Measurements from ENCODE around the gene FGD5. TPM values are rescaled to one million over a fixed set of nuclear protein-coding genes. Genes with fewer than 3 reads are reported as not detected.

FGD5 gene
- total RNA-seq, 1 donor from 2014 or later = 3.2 TPM

DNA sequence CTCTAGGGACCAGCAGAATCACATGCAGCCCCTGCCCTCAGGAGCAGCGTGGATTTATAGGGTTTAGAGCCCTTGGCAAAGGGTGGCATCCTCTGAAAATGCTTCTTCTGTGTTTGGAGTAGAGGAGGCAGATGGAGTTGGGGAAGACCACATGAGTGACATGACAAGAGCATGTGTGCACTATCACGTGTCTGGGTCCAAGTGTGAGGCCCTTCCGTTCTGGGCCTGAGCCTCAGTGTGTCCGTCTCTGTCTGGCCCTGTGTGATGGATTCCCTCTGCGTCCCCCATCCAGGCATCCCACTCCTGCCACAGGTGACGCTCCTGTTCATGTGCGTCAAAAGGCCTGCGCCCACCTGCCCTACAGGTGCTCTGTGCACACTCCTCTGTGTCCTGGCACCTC lies 30.1 kb downstream of the FGD5 start:
- no peaks in the 10 kb centered on the region for H3K36me3 Mint-ChIP-seq
- H3K27me3 Mint-ChIP-seq (ENCODE audit: low read depth) = peaks cover 39% of the 10 kb centered on the region
- TF ChIP-seq, protein P1, sequence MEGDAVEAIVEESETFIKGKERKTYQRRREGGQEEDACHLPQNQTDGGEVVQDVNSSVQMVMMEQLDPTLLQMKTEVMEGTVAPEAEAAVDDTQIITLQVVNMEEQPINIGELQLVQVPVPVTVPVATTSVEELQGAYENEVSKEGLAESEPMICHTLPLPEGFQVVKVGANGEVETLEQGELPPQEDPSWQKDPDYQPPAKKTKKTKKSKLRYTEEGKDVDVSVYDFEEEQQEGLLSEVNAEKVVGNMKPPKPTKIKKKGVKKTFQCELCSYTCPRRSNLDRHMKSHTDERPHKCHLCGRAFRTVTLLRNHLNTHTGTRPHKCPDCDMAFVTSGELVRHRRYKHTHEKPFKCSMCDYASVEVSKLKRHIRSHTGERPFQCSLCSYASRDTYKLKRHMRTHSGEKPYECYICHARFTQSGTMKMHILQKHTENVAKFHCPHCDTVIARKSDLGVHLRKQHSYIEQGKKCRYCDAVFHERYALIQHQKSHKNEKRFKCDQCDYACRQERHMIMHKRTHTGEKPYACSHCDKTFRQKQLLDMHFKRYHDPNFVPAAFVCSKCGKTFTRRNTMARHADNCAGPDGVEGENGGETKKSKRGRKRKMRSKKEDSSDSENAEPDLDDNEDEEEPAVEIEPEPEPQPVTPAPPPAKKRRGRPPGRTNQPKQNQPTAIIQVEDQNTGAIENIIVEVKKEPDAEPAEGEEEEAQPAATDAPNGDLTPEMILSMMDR (IDR thresholded peaks at IDR 0.05; ENCODE audit: unreplicated experiment) = no peak
- DNase-seq (ENCODE audit: low spot score in 2 of 2, unreplicated experiment in 2 of 2) = no peak
- H3K9me3 Mint-ChIP-seq = peaks cover 6% of the 10 kb centered on the region
- H3K4me3 Mint-ChIP-seq = no peak overlapping the region
- H3K4me1 Mint-ChIP-seq = peaks cover 24% of the 10 kb centered on the region
- H3K27ac Mint-ChIP-seq = no peak overlapping the region

DNA sequence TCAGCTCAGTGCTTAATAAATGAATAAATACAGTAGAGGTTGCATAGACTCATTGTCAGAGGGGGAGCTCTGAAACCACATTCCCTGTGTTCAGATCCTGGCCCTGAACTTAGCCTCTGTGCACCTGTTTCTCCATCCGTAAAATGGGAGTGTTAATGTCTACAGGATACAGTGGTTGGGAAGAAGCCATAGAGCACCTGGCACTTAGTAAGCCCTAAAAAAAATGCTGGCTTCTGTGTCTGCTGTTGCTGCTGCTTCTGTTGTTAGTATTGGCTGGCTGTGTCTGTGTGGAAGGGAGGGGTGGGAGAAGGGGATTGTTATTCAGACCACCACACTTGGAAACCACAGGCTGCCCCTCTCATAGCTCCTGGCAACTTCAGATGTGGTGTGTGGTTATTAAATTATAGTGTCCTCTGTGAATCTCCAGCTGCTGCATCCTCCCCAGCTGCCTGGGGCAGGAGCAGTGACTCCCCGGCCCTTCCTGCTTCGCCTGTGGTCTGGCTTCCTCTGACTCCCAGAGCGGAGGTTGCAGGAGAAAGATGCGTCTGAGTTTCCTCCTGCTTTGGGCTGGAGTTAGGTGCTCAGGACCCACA lies 31.0 kb downstream of the FGD5 start:
- Mint-ChIP-seq H3K9me3 (peaks cover 6% of the 10 kb centered on the region), H3K27ac (no peak overlapping the region), H3K36me3 (no peaks in the 10 kb centered on the region), H3K4me3 (no peak overlapping the region), H3K27me3 (ENCODE audit: low read depth) (peaks cover 36% of the 10 kb centered on the region), H3K4me1 (peaks cover 24% of the 10 kb centered on the region)
- TF ChIP-seq, protein P1 (IDR thresholded peaks at IDR 0.05; ENCODE audit: unreplicated experiment) = no peak
- DNase-seq (ENCODE audit: low spot score in 2 of 2, unreplicated experiment in 2 of 2) = no peak

DNA sequence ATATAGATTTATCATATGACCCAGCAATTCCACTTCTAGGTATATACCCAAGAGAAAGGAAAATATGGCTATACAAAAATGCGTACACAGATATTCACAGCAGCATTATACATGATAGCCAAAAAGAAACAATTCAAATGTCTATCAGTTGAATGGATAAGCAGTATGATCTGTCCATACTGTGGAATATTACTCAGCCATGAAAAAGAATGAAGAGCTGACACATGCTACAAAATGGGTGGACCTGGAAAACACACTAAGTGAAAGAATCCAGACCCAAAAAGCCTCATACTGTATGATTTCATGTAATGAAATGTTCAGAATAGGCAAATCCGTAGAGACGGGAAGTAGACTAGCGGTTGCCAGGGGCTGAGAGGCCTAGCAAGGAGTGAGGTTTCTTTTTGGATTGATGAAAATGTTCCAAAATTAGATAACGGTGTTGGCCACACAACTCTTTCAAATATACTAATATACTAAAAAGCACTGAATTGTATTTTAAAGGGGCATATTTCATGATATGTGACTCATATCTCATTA lies 33.4 kb downstream of the FGD5 start:
- Mint-ChIP-seq H3K27ac (no peak overlapping the region), H3K4me1 (peaks cover 8% of the 10 kb centered on the region), H3K27me3 (ENCODE audit: low read depth) (peaks cover 31% of the 10 kb centered on the region), H3K9me3 (peaks cover 27% of the 10 kb centered on the region), H3K4me3 (no peak overlapping the region), H3K36me3 (no peaks in the 10 kb centered on the region)
- no peak for DNase-seq (ENCODE audit: low spot score in 2 of 2, unreplicated experiment in 2 of 2)
- TF ChIP-seq, protein P1 (IDR thresholded peaks at IDR 0.05; ENCODE audit: unreplicated experiment) = no peak

DNA sequence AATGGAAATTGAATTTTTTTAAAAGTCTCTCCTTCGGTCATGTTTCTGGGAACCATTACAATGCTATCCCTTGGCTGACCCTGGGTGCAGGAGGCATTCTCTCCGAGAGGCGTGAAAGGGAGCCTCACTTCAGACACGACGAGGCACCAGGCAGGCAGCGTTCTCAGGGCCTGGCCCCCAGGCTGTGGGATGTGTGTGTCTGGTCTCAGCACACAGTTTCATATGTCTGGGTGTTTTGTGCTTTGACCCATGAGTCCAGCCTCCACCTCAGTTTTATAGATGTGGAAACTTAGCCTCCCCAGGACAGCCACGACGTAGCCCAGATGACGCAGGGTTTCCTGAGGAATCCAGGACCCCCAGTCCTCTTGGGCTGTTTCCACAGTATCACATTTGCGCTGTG lies 34.0 kb downstream of the FGD5 start:
- H3K9me3 Mint-ChIP-seq = peaks cover 27% of the 10 kb centered on the region
- DNase-seq (ENCODE audit: low spot score in 2 of 2, unreplicated experiment in 2 of 2) = no peak
- H3K4me3 Mint-ChIP-seq = no peak overlapping the region
- no peak overlapping the region for H3K27ac Mint-ChIP-seq
- H3K4me1 Mint-ChIP-seq = peaks cover 3% of the 10 kb centered on the region
- H3K36me3 Mint-ChIP-seq = no peaks in the 10 kb centered on the region
- peaks cover 30% of the 10 kb centered on the region for H3K27me3 Mint-ChIP-seq (ENCODE audit: low read depth)
- TF ChIP-seq, protein P1 (IDR thresholded peaks at IDR 0.05; ENCODE audit: unreplicated experiment) = no peak

DNA sequence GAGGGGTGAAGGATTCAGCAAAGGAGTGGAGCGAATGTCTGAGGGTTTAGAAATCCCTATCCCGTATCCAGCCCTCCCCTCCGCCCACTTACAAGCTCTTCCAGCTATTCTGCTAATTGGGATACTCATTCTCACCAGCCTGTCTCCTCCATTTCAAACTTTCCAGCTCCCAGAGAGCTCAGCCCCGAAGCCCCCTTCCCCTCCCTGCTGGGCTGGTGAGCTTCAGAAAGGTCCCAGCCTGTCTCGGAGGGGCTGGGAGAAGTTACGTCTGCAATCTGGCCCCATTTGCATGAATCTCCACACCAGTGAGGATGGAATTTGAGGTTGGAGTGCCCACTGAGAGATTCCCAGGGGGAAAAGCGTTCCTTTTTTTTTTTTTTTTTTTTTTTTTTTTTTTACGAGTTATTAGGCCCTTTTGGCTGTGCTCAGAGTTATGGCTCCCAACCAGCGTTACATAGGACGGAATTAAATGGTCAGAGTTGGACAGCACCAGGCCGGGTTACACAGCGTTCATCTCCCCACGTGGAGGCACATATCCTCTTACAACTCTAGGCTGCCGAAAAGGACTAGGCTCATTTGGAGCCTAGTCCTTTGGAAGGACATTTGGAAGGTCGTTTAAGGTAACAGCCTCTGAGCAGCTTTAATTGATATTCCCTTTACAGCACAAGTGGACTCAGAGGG lies 34.6 kb downstream of the FGD5 start:
- TF ChIP-seq, protein P1 (IDR thresholded peaks at IDR 0.05; ENCODE audit: unreplicated experiment) = no peak
- no peak overlapping the region for H3K27ac Mint-ChIP-seq
- H3K27me3 Mint-ChIP-seq (ENCODE audit: low read depth) = peaks cover 36% of the 10 kb centered on the region
- H3K9me3 Mint-ChIP-seq = peaks cover 27% of the 10 kb centered on the region
- DNase-seq (ENCODE audit: low spot score in 2 of 2, unreplicated experiment in 2 of 2) = no peak
- H3K4me3 Mint-ChIP-seq = no peak overlapping the region
- H3K4me1 Mint-ChIP-seq = no peaks in the 10 kb centered on the region
- no peaks in the 10 kb centered on the region for H3K36me3 Mint-ChIP-seq
